ENCODE data around the gene HMCN1. TPM values are rescaled to one million over a fixed set of nuclear protein-coding genes. Genes with fewer than 3 reads are reported as not detected.

Gene HMCN1
- total RNA-seq, 3 donors from 2014 or later = 2.0 to 8.6 (median 3.4) TPM

GRCh38 chr1:185850366-185850765 is 116.2 kb downstream of the HMCN1 start:
- H3K9me3 ChIP-seq = no peaks in the 10 kb centered on the region
- ATAC-seq = peak; percentile 67
- intact Hi-C loops (cut with DNase I, micrococcal nuclease) = no loop called here
- no peaks in the 10 kb centered on the region for H3K4me1 ChIP-seq (ENCODE audit: low read depth)
- no peak for DNase-seq
- H3K4me3 ChIP-seq = no peak overlapping the region
- TF ChIP-seq CTCF (IDR thresholded peaks at IDR 0.05) = no peak
- no peaks in the 10 kb centered on the region for H3K36me3 ChIP-seq (ENCODE audit: low read depth)

GRCh38 chr1:185853739-185854138 is 119.5 kb downstream of the HMCN1 start:
- H3K4me3 ChIP-seq = no peak overlapping the region
- ATAC-seq = no peak
- H3K9me3 ChIP-seq = no peaks in the 10 kb centered on the region
- no peak for TF ChIP-seq CTCF (IDR thresholded peaks at IDR 0.05)
- intact Hi-C loops (cut with DNase I, micrococcal nuclease) = no loop called here
- H3K36me3 ChIP-seq (ENCODE audit: low read depth) = no peaks in the 10 kb centered on the region
- H3K4me1 ChIP-seq (ENCODE audit: low read depth) = peaks cover 12% of the 10 kb centered on the region
- no peak for DNase-seq

- Histone ChIP-seq H3K9me3 (no peaks in the 10 kb centered on the region), H3K36me3 (ENCODE audit: low read depth) (no peaks in the 10 kb centered on the region), H3K4me3 (no peak overlapping the region), H3K4me1 (ENCODE audit: low read depth) (peaks cover 12% of the 10 kb centered on the region)
- peak; percentile 63 for ATAC-seq
- no peak for TF ChIP-seq CTCF (IDR thresholded peaks at IDR 0.05)
- intact Hi-C loops (cut with DNase I, micrococcal nuclease) = no loop called here
- DNase-seq = no peak
These were observed 122.3 kb downstream of the HMCN1 start for GRCh38 chr1:185856482-185856881.

GRCh38 chr1:185857442-185857841 is 123.3 kb downstream of the HMCN1 start:
- intact Hi-C loops (cut with DNase I, micrococcal nuclease) = no loop called here
- no peak overlapping the region for H3K4me3 ChIP-seq
- no peak for TF ChIP-seq CTCF (IDR thresholded peaks at IDR 0.05)
- H3K4me1 ChIP-seq (ENCODE audit: low read depth) = peaks cover 12% of the 10 kb centered on the region
- no peaks in the 10 kb centered on the region for H3K9me3 ChIP-seq
- no peaks in the 10 kb centered on the region for H3K36me3 ChIP-seq (ENCODE audit: low read depth)
- ATAC-seq = peak; percentile 58
- DNase-seq = no peak

- Histone ChIP-seq H3K4me1 (ENCODE audit: low read depth) (peaks cover 12% of the 10 kb centered on the region), H3K9me3 (no peaks in the 10 kb centered on the region), H3K36me3 (ENCODE audit: low read depth) (no peaks in the 10 kb centered on the region), H3K4me3 (no peak overlapping the region)
- TF ChIP-seq CTCF (IDR thresholded peaks at IDR 0.05) = no peak
- no peak for ATAC-seq
- no peak for DNase-seq
- intact Hi-C loops (cut with DNase I, micrococcal nuclease) = no loop called here
These were observed 126.1 kb downstream of the HMCN1 start for GRCh38 chr1:185860311-185860710.

GRCh38 chr1:185860859-185861258 is 126.7 kb downstream of the HMCN1 start:
- peaks cover 12% of the 10 kb centered on the region for H3K4me1 ChIP-seq (ENCODE audit: low read depth)
- DNase-seq = no peak
- no peaks in the 10 kb centered on the region for H3K36me3 ChIP-seq (ENCODE audit: low read depth)
- TF ChIP-seq CTCF (IDR thresholded peaks at IDR 0.05) = no peak
- no peak for ATAC-seq
- no peak overlapping the region for H3K4me3 ChIP-seq
- intact Hi-C loops (cut with DNase I, micrococcal nuclease) = no loop called here
- no peaks in the 10 kb centered on the region for H3K9me3 ChIP-seq

Measured in mucosa of descending colon (tissue), 3 donors.